Measurements from ENCODE around the gene NTM. TPM values are rescaled to one million over a fixed set of nuclear protein-coding genes. Genes with fewer than 3 reads are reported as not detected.

Gene NTM
- total and polyA plus RNA-seq, 9 donors, result 0.16 to 8.5 (median 0.55) TPM; not detected in 3

GRCh38 chr11:132134322-132134721 lies 763.9 kb downstream of the NTM start:
- no peaks in the 10 kb centered on the region for H3K27me3 ChIP-seq
- WGBS, 3 donors, result 84 to 86% (median 86%) methylated on average over 5 of the region's 5 CpGs
- H3K4me1 ChIP-seq (ENCODE audit: insufficient read depth), result no peaks in the 10 kb centered on the region
- intact Hi-C loops (cut with DNase I), result no loop called here
- H3K4me3 ChIP-seq, result no peak overlapping the region
- TF ChIP-seq CTCF (IDR thresholded peaks at IDR 0.05) (no peak), EP300 (IDR thresholded peaks at IDR 0.05) (no peak), POLR2A (IDR thresholded peaks at IDR 0.05) (no peak)
- H3K9me3 ChIP-seq, result no peaks in the 10 kb centered on the region
- no peaks in the 10 kb centered on the region for H3K36me3 ChIP-seq
- no peak overlapping the region for H3K27ac ChIP-seq
- DNase-seq, result no peak

GRCh38 chr11:132137289-132137980 lies 767.0 kb downstream of the NTM start:
- Histone ChIP-seq H3K4me3 (no peak overlapping the region), H3K27ac (no peak overlapping the region), H3K4me1 (ENCODE audit: insufficient read depth) (no peaks in the 10 kb centered on the region), H3K36me3 (no peaks in the 10 kb centered on the region), H3K27me3 (no peaks in the 10 kb centered on the region), H3K9me3 (no peaks in the 10 kb centered on the region)
- intact Hi-C loops (cut with DNase I), result no loop called here
- 86 to 92% (median 88%) methylated on average over 12 of the region's 12 CpGs for WGBS, 3 donors
- no peak for TF ChIP-seq CTCF (IDR thresholded peaks at IDR 0.05)
- TF ChIP-seq EP300 (IDR thresholded peaks at IDR 0.05), result no peak
- no peak for TF ChIP-seq POLR2A (IDR thresholded peaks at IDR 0.05)
- DNase-seq, result no peak

- no peak overlapping the region for H3K4me3 ChIP-seq
- H3K9me3 ChIP-seq, result no peaks in the 10 kb centered on the region
- intact Hi-C loops (cut with DNase I), result no loop called here
- TF ChIP-seq EP300 (IDR thresholded peaks at IDR 0.05) (no peak), CTCF (IDR thresholded peaks at IDR 0.05) (no peak), POLR2A (IDR thresholded peaks at IDR 0.05) (no peak)
- DNase-seq, result no peak
- H3K4me1 ChIP-seq (ENCODE audit: insufficient read depth), result no peaks in the 10 kb centered on the region
- no peak overlapping the region for H3K27ac ChIP-seq
- no peaks in the 10 kb centered on the region for H3K27me3 ChIP-seq
- H3K36me3 ChIP-seq, result no peaks in the 10 kb centered on the region
- WGBS, 3 donors, result 45 to 53% (median 46%) methylated on average over 3 of the region's 3 CpGs
Observed at GRCh38 chr11:132137981-132138313, 767.5 kb downstream of the NTM start.

GRCh38 chr11:132139181-132139580 lies 768.8 kb downstream of the NTM start:
- intact Hi-C loops (cut with DNase I), result no loop called here
- Histone ChIP-seq H3K27ac (no peak overlapping the region), H3K27me3 (no peaks in the 10 kb centered on the region), H3K4me3 (no peak overlapping the region), H3K36me3 (no peaks in the 10 kb centered on the region), H3K9me3 (no peaks in the 10 kb centered on the region), H3K4me1 (ENCODE audit: insufficient read depth) (no peaks in the 10 kb centered on the region)
- no peak for DNase-seq
- WGBS, 3 donors, result 61 to 72% (median 61%) methylated on average over 2 of the region's 2 CpGs
- TF ChIP-seq CTCF (IDR thresholded peaks at IDR 0.05), result no peak
- no peak for TF ChIP-seq POLR2A (IDR thresholded peaks at IDR 0.05)
- TF ChIP-seq EP300 (IDR thresholded peaks at IDR 0.05), result no peak
